Testis (tissue), 2 donors: ENCODE measurements around the gene ZNF205.

ENCODE experiments used
- POLR2A ChIP-seq: fragments of 450-650 bp; IDR thresholded peaks from one replicate; pipeline ENCODE4 v1.6.1; 2017; ENCODE audit warnings: antibody characterized with exemption, mild to moderate bottlenecking, moderate library complexity
- TF ChIP-seq, protein P1 (sequence below), 3 experiments: fragments of 450-650 bp in 2 of 3; fragments of 200-600 bp in 1 of 3; sonication (generic) in 1 of 3; IDR thresholded peaks; one replicate each; pipeline ENCODE4 v1.5.1; 2016 to 2019; ENCODE audit warnings: antibody characterized with exemption in 3 of 3, mild to moderate bottlenecking in 2 of 3, moderate library complexity in 1 of 3

- TF ChIP-seq, protein P1, sequence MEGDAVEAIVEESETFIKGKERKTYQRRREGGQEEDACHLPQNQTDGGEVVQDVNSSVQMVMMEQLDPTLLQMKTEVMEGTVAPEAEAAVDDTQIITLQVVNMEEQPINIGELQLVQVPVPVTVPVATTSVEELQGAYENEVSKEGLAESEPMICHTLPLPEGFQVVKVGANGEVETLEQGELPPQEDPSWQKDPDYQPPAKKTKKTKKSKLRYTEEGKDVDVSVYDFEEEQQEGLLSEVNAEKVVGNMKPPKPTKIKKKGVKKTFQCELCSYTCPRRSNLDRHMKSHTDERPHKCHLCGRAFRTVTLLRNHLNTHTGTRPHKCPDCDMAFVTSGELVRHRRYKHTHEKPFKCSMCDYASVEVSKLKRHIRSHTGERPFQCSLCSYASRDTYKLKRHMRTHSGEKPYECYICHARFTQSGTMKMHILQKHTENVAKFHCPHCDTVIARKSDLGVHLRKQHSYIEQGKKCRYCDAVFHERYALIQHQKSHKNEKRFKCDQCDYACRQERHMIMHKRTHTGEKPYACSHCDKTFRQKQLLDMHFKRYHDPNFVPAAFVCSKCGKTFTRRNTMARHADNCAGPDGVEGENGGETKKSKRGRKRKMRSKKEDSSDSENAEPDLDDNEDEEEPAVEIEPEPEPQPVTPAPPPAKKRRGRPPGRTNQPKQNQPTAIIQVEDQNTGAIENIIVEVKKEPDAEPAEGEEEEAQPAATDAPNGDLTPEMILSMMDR (IDR thresholded peaks at IDR 0.05), result no peak
- TF ChIP-seq POLR2A, result no peak
Measured at GRCh38 chr16:3091551-3091950, 20.8 kb upstream of the ZNF205 start.
